Tibial artery (tissue), 4 donors: Measurements from ENCODE around the gene ARRDC3.

ENCODE experiments used
- DNase-seq, 2 donors: peaks; one replicate each; pipeline ENCODE4 v3.0.0-alpha.2; 2019
- H3K27ac ChIP-seq, 2 donors: fragments of 200-600 bp; sonication (generic) in 1 of 2; 1 replicate in 1 of 2; 2 replicates in 1 of 2; pipeline ENCODE4 v1.5.1; 2018 to 2019; ENCODE audit warnings: mild to moderate bottlenecking in 1 of 2
- H3K27me3 ChIP-seq, 2 donors: fragments of 200-600 bp; sonication (generic) in 1 of 2; one replicate each; pipeline versions ENCODE4 v1.5.1 to v1.6.0; 2016 to 2019
- H3K36me3 ChIP-seq, 3 donors: fragments of 200-600 bp; sonication (generic) in 2 of 3; one replicate each; pipeline ENCODE4 v1.5.1; 2016 to 2019; ENCODE audit warnings: mild to moderate bottlenecking in 2 of 3
- H3K4me1 ChIP-seq, 4 donors: fragments of 200-600 bp; sonication (generic) in 2 of 4; 1 replicate in 3 of 4; 2 replicates in 1 of 4; pipeline ENCODE4 v1.5.1; 2016 to 2019
- H3K4me3 ChIP-seq, 2 donors: fragments of 200-600 bp; sonication (generic) in 1 of 2; 1 replicate in 1 of 2; 2 replicates in 1 of 2; pipeline ENCODE4 v1.5.1; 2018 to 2019; ENCODE audit warnings: mild to moderate bottlenecking in 2 of 2
- H3K9me3 ChIP-seq, 3 donors: fragments of 200-600 bp; sonication (generic) in 1 of 3; one replicate each; pipeline ENCODE4 v1.5.1; 2016 to 2019
- CTCF ChIP-seq, 2 experiments: fragments of 200-600 bp in 1 of 2; fragments of 450-650 bp in 1 of 2; IDR thresholded peaks; one replicate each; pipeline ENCODE4 v1.5.1; 2017 to 2019; ENCODE audit warnings: antibody characterized with exemption in 2 of 2, mild to moderate bottlenecking in 1 of 2, moderate library complexity in 1 of 2
- intact Hi-C: fragments of 100-400 bp; cut with DNase I; formaldehyde crosslinking; loops from one replicate; pipeline ENCODE4 v1.15.0; 2023; ENCODE audit warnings: low total_unique reads

The ARRDC3 gene

GRCh38 chr5:91383027-91383955, at the start of gene ARRDC3:
Gene ARRDC3, minus strand, starts transcription at chr5:91383317. Its CDS starts 225 bp downstream, at chr5:91383092.
- peak; percentile 96 to 98 for DNase-seq
- intact Hi-C loops: loop anchor here (10.0 kb wide), 1 partner anchor 168 kb away; no protein-coding TSS in a partner anchor
- peak within 1 kb of the TSS; percentile 58 to 62 for H3K4me3 ChIP-seq

GRCh38 chr5:91430949-91431348, 47.8 kb upstream of the ARRDC3 start:
- Histone ChIP-seq H3K36me3 (no peaks in the 10 kb centered on the region), H3K9me3 (no peaks in the 10 kb centered on the region), H3K4me3 (no peak overlapping the region), H3K4me1 (no peaks in the 10 kb centered on the region), H3K27me3 (no peaks in the 10 kb centered on the region), H3K27ac (no peak overlapping the region)
- intact Hi-C loops: no loop called here
- TF ChIP-seq CTCF (IDR thresholded peaks at IDR 0.05): no peak
- no peak for DNase-seq

More at GRCh38 chr5:91383027-91383955, at the start of gene ARRDC3:
- peak in 1 of 2 experiments; percentile 13 for TF ChIP-seq CTCF (IDR thresholded peaks at IDR 0.05)
- Histone ChIP-seq H3K4me1 (peaks cover 0 to 17% (median 9%) of the 10 kb centered on the region in 4 donors), H3K36me3 (no peaks in the 10 kb centered on the region), H3K9me3 (no peaks in the 10 kb centered on the region), H3K27ac (peak within 1 kb of the TSS; percentile 92 to 93), H3K27me3 (no peaks in the 10 kb centered on the region)

GRCh38 chr5:91424638-91425436, 41.7 kb upstream of the ARRDC3 start:
- no peaks in the 10 kb centered on the region for H3K27me3 ChIP-seq
- H3K9me3 ChIP-seq: no peaks in the 10 kb centered on the region
- intact Hi-C loops: loop anchor here (10.0 kb wide), 1 partner anchor 490 kb away; no protein-coding TSS in a partner anchor
- no peaks in the 10 kb centered on the region for H3K36me3 ChIP-seq
- no peaks in the 10 kb centered on the region for H3K4me1 ChIP-seq
- DNase-seq: no peak
- no peak overlapping the region for H3K4me3 ChIP-seq
- TF ChIP-seq CTCF (IDR thresholded peaks at IDR 0.05): no peak
- no peak overlapping the region for H3K27ac ChIP-seq

- DNase-seq: no peak
- no peak for TF ChIP-seq CTCF (IDR thresholded peaks at IDR 0.05)
- H3K27me3 ChIP-seq: no peaks in the 10 kb centered on the region
- H3K4me1 ChIP-seq: no peaks in the 10 kb centered on the region
- no peaks in the 10 kb centered on the region for H3K36me3 ChIP-seq
- no peak overlapping the region for H3K27ac ChIP-seq
- intact Hi-C loops: loop anchor here (10.0 kb wide), 1 partner anchor 489 kb away; no protein-coding TSS in a partner anchor
- H3K4me3 ChIP-seq: no peak overlapping the region
- H3K9me3 ChIP-seq: no peaks in the 10 kb centered on the region
These were observed 40.8 kb upstream of the ARRDC3 start for GRCh38 chr5:91423871-91424270.

- no peak overlapping the region for H3K27ac ChIP-seq
- DNase-seq: no peak
- no peak for TF ChIP-seq CTCF (IDR thresholded peaks at IDR 0.05)
- H3K4me3 ChIP-seq: no peak overlapping the region
- H3K27me3 ChIP-seq: no peaks in the 10 kb centered on the region
- intact Hi-C loops: loop anchor here (10.0 kb wide), 1 partner anchor 486 kb away; no protein-coding TSS in a partner anchor
- H3K4me1 ChIP-seq: no peaks in the 10 kb centered on the region
- no peaks in the 10 kb centered on the region for H3K9me3 ChIP-seq
- no peaks in the 10 kb centered on the region for H3K36me3 ChIP-seq
These were observed 37.8 kb upstream of the ARRDC3 start for GRCh38 chr5:91420879-91421278.
